RWPE1 (cell line): ENCODE data around the gene MED14.

Experiments used
- CTCF ChIA-PET: fragments of 350-600 bp; sonication (Branson Sonifier 250); formaldehyde crosslinking; extraction: SDS; loops from one replicate; lab custom pipeline; 2021; lab: Yijun Ruan, JAX
- POLR2A ChIA-PET: fragments of 400-600 bp; formaldehyde crosslinking; extraction: SDS; loops from one replicate; lab custom pipeline; 2020; ENCODE audit warnings: antibody characterized with exemption; ENCODE audit not compliant: low non-redundant PET; lab: Yijun Ruan, JAX
- DNase-seq: peaks from one replicate; pipeline ENCODE4 v3.0.0; 2012; ENCODE audit warnings: low spot score
- H3K27ac ChIP-seq: fragments of 450-650 bp; 2 replicates; pipeline ENCODE4 v1.5.1; 2017
- TF ChIP-seq, protein P1 (sequence below): fragments of 450-650 bp; conservative IDR thresholded peaks from 2 replicates; pipeline ENCODE4 v1.5.1; 2017; ENCODE audit warnings: low read depth, mild to moderate bottlenecking

The MED14 gene

DNA sequence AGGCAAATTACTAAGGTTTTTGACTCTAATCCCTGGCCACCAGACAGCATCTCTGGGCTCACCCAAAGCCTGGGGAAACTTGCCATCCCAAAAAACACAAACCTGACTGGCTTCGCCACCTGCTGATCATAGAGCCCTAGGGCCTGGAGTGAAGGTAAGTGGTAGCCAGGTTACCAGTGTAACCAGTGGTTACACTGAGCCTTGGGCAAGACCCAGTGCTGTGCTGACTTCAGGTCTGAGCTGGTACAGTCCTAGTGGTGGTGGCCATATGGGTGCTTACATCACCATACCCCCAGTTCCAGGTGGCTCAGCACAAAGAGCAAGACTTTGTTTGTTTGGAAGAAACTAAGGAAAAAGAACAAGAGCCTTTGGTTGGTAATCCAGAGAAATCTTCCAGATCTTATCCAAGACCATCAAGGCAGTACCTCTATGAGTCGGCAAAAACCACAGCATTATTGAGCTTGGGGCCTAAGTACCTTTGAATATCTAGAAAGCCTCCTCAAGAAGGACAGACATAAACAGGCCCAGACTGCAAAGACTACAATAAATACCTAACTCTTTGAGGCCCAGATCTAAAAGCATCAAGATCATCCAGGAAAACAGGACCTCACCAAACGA is 13.7 kb downstream of the MED14 start:
- CTCF ChIA-PET: interaction anchor here (0.6 kb wide), 1 partner anchor 209 kb away, joined by 3 read pairs; no protein-coding TSS in a partner anchor
- TF ChIP-seq, protein P1, sequence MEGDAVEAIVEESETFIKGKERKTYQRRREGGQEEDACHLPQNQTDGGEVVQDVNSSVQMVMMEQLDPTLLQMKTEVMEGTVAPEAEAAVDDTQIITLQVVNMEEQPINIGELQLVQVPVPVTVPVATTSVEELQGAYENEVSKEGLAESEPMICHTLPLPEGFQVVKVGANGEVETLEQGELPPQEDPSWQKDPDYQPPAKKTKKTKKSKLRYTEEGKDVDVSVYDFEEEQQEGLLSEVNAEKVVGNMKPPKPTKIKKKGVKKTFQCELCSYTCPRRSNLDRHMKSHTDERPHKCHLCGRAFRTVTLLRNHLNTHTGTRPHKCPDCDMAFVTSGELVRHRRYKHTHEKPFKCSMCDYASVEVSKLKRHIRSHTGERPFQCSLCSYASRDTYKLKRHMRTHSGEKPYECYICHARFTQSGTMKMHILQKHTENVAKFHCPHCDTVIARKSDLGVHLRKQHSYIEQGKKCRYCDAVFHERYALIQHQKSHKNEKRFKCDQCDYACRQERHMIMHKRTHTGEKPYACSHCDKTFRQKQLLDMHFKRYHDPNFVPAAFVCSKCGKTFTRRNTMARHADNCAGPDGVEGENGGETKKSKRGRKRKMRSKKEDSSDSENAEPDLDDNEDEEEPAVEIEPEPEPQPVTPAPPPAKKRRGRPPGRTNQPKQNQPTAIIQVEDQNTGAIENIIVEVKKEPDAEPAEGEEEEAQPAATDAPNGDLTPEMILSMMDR: no peak
- no peak for DNase-seq
- H3K27ac ChIP-seq: no peak overlapping the region
- POLR2A ChIA-PET: no interaction called here

DNA sequence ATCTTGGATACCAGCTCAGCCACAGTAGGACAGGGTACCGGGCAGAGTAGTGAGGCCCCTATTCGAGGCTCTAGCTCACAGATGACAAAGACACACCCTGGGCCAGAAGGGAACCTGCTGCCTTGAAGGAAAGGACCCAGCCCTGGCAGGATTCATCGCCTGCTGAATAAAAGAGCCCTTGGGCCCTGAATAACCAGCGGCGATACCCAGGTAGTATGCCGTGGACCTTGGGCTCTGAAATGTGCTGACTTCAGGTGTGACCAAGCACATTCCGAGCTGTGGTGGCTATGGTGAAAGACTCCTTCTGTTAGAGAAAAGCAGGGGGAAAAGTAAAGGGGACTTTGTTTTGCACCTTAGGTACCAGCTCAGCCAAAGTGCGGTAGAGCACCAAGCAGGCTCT is 14.6 kb downstream of the MED14 start:
- CTCF ChIA-PET: no interaction called here
- POLR2A ChIA-PET: no interaction called here
- TF ChIP-seq, protein P1: no peak
- DNase-seq: no peak
- no peak overlapping the region for H3K27ac ChIP-seq

DNA sequence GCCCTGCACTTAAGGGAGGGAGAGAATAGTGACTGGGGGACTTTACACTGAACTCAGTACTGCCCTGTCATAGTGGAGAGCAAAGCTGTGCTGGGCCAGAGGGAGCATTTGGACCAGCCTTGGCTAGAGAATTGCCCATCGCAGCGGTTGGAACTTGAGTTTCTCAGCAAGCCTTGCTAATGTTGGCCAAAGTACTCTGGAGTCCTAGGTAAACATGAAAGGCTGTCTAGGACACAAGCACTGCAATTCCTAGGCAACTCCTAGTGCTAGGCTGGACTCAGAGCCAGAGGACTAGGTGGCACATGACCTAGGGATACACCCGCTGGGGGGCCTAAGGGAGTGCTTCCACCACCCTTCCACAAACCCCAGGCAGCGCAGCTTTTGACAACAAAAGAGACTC is 15.0 kb downstream of the MED14 start:
- TF ChIP-seq, protein P1: no peak
- CTCF ChIA-PET: no interaction called here
- DNase-seq: no peak
- H3K27ac ChIP-seq: no peak overlapping the region
- POLR2A ChIA-PET: no interaction called here

DNA sequence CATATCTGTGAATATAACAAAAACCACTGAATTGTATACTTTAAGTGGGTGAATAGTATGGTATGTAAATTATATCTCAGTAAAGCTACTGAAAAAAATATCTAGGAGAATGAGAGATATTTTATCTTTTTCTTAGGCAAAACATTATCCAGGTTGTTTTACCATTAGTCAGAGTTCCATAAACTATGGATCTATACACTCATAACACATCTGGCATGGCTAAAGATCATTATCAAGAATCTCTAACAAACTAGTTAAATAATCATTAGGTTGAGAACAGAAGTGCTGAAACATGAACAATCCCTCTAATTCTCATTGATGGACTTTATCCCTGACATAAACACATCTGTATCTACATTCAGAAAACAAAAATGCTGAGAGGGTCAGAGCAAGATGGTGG is 15.6 kb downstream of the MED14 start:
- DNase-seq: no peak
- TF ChIP-seq, protein P1: no peak
- ChIA-PET POLR2A (no interaction called here), CTCF (no interaction called here)
- no peak overlapping the region for H3K27ac ChIP-seq

DNA sequence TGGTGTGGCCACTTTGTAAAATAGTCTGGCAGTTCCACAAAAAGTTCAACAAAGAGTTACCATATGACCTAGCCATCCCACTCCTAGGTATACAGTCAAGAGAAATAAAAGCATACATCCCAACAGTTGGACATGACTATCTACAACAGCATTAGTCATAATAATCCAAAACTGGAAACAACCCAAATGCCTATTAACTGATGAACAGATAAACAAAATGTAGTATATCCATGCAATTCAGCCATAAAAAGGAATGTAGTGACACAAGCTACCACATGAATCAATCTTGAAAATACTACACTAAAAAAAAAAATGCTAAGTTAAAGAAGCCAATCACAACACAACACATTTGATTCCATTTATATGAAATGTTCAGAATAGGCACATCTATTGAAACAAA is 16.1 kb downstream of the MED14 start:
- DNase-seq: peak; percentile 4
- TF ChIP-seq, protein P1: no peak
- CTCF ChIA-PET: no interaction called here
- no peak overlapping the region for H3K27ac ChIP-seq
- POLR2A ChIA-PET: no interaction called here

DNA sequence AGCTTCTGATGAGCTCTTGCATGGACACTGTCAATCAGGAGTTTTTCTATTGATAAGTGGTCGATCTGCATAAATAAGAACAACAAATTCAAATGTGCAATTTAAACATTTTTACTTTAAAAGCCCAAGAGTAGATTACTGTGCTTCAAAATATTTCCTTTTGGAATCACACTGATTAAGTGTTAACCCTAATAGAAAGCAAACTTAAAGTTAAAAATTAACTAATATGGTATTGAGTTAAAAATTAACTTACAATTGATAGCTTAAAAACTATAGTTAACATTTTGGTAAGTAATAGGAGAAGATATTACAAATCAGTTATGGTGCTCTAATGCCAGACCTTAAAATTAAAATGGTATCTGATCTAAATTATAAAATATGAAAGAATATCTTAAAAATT is 25.9 kb downstream of the MED14 start:
- DNase-seq: no peak
- TF ChIP-seq, protein P1: no peak
- CTCF ChIA-PET: interaction anchor here (0.7 kb wide), 1 partner anchor 70 kb away, joined by 4 read pairs; no protein-coding TSS in a partner anchor
- POLR2A ChIA-PET: no interaction called here
- H3K27ac ChIP-seq: no peak overlapping the region
